SK-N-SH (cell line): ENCODE data around the gene TMEM138.
"Not testable (repeated sequence)": the region's sequence is repeated elsewhere in the genome, so short reads cannot be mapped to it uniquely, and the experiment has no call there.

Source experiments
- FOXJ3 ChIP-seq: sonication (generic); formaldehyde crosslinking; IDR thresholded peaks from 2 replicates; pipeline ENCODE4 v1.5.1; 2020; ENCODE audit warnings: mild to moderate bottlenecking, missing genetic modification reagents
- GATA2 ChIP-seq: sonication (generic); formaldehyde crosslinking; IDR thresholded peaks from 2 replicates; pipeline ENCODE4 v1.5.0; 2020; ENCODE audit warnings: mild to moderate bottlenecking, missing genetic modification reagents
- NRF1 ChIP-seq: IDR thresholded peaks from 2 replicates; pipeline ENCODE4 v1.6.1; 2012; ENCODE audit warnings: low read depth, mild to moderate bottlenecking, low read length
- POLR2AphosphoS5 ChIP-seq: IDR thresholded peaks from 2 replicates; pipeline ENCODE4 v1.6.1; 2012; ENCODE audit warnings: low read depth, low read length
- RAD21 ChIP-seq: IDR thresholded peaks from 2 replicates; pipeline ENCODE4 v1.6.1; 2012; ENCODE audit warnings: mild to moderate bottlenecking, low read length
- SMC3 ChIP-seq: IDR thresholded peaks from 2 replicates; pipeline ENCODE4 v1.6.1; 2012; ENCODE audit warnings: low read depth, low read length, improper control_type of control experiment
- TAF1 ChIP-seq: IDR thresholded peaks from 2 replicates; pipeline ENCODE4 v1.6.1; 2012; ENCODE audit warnings: low read depth, mild to moderate bottlenecking, low read length, moderate library complexity, borderline replicate concordance
- YY1 ChIP-seq: IDR thresholded peaks from 2 replicates; pipeline ENCODE4 v1.4.0; 2012; ENCODE audit warnings: low read depth, mild to moderate bottlenecking
- TF ChIP-seq, protein P1 (sequence below): fragments of 200-600 bp; sonication (generic); IDR thresholded peaks from 2 replicates; pipeline ENCODE4 v1.6.1; 2017; ENCODE audit warnings: antibody characterized with exemption, mild to moderate bottlenecking, moderate library complexity
- TF ChIP-seq, protein P2 (sequence below): IDR thresholded peaks from 2 replicates; pipeline ENCODE4 v1.6.1; 2012; ENCODE audit warnings: mild to moderate bottlenecking, low read depth, low read length, moderate library complexity
- TF ChIP-seq, protein P3 (sequence below): fragments of 150-350 bp; IDR thresholded peaks from 2 replicates; pipeline ENCODE4 v1.6.1; 2017; ENCODE audit warnings: antibody characterized with exemption, low read length, low read depth, borderline replicate concordance

DNA sequence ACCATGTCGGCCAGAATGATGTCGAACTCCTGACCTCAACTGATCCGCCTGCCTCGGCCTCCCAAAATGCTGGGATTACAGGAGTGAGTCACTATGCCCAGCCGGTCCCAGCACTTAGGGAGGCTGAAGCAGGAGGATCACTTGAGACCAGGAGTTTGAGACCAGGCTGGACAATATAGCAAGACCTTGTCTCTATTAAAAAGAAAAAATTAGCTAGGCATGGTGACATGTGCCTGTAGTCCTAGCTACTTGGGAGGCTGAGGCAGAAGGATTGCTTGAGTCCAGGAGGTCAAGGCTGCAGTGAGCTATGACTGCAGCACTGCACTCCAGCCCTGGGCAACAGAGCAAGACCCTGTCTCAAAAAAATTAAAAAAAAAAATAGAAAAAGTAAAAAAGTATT lies 21.7 kb downstream of the TMEM138 start:
- TF ChIP-seq, protein P1, sequence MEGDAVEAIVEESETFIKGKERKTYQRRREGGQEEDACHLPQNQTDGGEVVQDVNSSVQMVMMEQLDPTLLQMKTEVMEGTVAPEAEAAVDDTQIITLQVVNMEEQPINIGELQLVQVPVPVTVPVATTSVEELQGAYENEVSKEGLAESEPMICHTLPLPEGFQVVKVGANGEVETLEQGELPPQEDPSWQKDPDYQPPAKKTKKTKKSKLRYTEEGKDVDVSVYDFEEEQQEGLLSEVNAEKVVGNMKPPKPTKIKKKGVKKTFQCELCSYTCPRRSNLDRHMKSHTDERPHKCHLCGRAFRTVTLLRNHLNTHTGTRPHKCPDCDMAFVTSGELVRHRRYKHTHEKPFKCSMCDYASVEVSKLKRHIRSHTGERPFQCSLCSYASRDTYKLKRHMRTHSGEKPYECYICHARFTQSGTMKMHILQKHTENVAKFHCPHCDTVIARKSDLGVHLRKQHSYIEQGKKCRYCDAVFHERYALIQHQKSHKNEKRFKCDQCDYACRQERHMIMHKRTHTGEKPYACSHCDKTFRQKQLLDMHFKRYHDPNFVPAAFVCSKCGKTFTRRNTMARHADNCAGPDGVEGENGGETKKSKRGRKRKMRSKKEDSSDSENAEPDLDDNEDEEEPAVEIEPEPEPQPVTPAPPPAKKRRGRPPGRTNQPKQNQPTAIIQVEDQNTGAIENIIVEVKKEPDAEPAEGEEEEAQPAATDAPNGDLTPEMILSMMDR = not testable (repeated sequence)
- TF ChIP-seq NRF1; RAD21; FOXJ3 (CRISPR knock-in tag); YY1; GATA2; TAF1; SMC3; POLR2AphosphoS5: not testable (repeated sequence)
- TF ChIP-seq, protein P2, sequence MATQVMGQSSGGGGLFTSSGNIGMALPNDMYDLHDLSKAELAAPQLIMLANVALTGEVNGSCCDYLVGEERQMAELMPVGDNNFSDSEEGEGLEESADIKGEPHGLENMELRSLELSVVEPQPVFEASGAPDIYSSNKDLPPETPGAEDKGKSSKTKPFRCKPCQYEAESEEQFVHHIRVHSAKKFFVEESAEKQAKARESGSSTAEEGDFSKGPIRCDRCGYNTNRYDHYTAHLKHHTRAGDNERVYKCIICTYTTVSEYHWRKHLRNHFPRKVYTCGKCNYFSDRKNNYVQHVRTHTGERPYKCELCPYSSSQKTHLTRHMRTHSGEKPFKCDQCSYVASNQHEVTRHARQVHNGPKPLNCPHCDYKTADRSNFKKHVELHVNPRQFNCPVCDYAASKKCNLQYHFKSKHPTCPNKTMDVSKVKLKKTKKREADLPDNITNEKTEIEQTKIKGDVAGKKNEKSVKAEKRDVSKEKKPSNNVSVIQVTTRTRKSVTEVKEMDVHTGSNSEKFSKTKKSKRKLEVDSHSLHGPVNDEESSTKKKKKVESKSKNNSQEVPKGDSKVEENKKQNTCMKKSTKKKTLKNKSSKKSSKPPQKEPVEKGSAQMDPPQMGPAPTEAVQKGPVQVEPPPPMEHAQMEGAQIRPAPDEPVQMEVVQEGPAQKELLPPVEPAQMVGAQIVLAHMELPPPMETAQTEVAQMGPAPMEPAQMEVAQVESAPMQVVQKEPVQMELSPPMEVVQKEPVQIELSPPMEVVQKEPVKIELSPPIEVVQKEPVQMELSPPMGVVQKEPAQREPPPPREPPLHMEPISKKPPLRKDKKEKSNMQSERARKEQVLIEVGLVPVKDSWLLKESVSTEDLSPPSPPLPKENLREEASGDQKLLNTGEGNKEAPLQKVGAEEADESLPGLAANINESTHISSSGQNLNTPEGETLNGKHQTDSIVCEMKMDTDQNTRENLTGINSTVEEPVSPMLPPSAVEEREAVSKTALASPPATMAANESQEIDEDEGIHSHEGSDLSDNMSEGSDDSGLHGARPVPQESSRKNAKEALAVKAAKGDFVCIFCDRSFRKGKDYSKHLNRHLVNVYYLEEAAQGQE = not testable (repeated sequence)
- TF ChIP-seq, protein P3, sequence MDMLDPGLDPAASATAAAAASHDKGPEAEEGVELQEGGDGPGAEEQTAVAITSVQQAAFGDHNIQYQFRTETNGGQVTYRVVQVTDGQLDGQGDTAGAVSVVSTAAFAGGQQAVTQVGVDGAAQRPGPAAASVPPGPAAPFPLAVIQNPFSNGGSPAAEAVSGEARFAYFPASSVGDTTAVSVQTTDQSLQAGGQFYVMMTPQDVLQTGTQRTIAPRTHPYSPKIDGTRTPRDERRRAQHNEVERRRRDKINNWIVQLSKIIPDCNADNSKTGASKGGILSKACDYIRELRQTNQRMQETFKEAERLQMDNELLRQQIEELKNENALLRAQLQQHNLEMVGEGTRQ = not testable (repeated sequence)
